IPS-NIHi7 (cell line): ENCODE results near the gene TRIM32.

Source experiments
- DNase-seq: peaks from one replicate; pipeline ENCODE4 v3.0.0; 2012; ENCODE audit warnings: mixed read lengths; ENCODE audit errors: extremely low spot score

TRIM32 gene, protein sequence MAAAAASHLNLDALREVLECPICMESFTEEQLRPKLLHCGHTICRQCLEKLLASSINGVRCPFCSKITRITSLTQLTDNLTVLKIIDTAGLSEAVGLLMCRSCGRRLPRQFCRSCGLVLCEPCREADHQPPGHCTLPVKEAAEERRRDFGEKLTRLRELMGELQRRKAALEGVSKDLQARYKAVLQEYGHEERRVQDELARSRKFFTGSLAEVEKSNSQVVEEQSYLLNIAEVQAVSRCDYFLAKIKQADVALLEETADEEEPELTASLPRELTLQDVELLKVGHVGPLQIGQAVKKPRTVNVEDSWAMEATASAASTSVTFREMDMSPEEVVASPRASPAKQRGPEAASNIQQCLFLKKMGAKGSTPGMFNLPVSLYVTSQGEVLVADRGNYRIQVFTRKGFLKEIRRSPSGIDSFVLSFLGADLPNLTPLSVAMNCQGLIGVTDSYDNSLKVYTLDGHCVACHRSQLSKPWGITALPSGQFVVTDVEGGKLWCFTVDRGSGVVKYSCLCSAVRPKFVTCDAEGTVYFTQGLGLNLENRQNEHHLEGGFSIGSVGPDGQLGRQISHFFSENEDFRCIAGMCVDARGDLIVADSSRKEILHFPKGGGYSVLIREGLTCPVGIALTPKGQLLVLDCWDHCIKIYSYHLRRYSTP

DNA sequence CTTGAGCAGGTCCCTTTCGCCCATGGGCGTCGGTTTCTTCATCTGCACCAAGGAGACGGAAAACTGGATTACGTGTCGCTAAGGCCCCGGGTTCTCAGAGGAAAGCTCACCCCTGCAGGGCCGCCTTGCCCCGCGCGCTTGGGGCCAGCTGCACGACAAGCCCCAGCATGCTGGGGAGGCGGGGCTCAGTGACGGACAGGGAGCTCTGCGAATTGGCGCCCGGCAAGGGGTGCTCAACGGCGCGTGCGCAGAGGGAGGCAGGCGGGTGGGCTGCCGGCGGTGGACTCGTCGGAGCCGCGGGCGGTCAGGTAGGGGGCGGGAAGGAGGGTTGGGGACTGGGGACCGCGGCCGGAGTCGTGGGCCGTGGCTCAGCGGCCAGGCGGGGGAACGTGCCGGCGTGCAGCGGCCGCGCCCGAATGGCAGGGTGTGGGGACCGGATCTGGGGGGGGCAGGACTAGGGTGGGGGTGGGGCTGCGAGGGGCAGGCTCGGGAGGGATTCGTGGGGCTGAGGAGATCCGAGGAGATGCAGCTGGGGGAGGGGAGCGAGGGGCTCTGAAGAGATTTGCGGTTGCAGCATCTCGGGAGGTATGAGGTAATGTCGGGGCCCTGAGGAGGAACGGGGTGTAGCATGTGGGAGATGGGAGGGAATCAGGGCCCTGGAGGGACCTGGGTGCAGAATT is at the start of gene TRIM32:
TRIM32 (plus strand) TSS at position 232 of the 680 bp plus-strand sequence. CDS start 10,438 bp downstream, outside the sequence.
- peak; percentile 99 for DNase-seq

DNA sequence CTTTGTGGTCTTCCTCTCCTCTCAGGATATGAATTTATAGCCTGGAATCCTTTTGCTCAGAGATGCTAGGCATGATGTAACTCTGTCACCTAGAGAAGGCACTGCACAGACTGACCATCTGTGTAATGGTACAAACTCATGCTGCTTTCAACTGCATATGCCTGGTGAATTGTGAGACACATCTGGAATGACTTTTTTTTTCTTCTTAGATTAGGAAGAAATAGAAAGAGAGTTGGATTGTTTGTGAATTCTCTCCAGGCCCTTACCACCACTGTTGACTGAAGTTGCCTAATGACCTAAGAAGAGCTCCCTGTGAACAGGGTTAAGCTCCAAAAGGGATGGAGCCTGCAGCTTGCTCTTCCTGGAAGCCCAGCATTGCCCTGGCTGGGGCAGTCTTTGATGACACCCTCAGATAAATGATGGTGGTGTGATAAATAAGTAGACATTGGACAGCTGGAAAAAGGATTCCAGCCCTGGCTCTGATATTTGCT is 47.8 kb upstream of the TRIM32 start:
- DNase-seq: no peak

DNA sequence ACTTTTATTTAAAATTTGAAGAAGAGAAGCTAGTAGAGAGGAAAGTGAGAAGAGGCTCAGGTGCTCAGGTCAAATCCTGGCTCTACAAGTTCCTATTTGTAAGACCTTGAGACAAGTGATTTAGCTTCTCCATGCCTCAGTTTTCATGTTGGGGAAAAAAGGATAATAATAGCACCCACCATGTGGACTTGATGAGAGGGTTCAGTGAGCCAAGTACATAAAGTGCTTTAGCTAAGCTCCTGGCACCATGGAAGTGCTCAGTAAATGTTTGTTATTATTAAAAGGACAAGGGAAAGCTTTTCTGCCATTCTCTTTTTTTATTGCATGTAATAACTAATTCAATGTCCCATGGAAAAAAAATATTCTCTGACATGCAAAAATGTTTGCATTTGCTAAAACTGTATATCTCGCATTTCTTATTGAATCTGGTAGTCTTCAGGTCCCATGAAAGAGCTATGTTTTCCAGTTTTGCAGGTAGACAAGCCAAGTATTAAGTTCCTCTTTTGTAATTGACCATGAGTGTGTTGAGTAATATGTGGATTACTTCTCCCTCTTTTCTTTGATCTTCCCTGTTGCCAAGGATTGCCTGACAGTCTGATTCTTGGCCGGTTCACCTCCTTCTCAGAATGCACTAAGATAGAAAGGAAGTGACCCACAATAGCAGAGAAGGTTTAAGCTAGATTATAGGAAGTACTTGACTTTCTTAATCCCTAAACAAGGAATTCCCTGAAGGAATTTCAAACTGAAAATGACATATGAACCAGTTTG is 45.6 kb upstream of the TRIM32 start:
- no peak for DNase-seq

- DNase-seq: no peak
These were observed 43.4 kb upstream of the TRIM32 start for GRCh38 chr9:116643691-116644090.

DNA sequence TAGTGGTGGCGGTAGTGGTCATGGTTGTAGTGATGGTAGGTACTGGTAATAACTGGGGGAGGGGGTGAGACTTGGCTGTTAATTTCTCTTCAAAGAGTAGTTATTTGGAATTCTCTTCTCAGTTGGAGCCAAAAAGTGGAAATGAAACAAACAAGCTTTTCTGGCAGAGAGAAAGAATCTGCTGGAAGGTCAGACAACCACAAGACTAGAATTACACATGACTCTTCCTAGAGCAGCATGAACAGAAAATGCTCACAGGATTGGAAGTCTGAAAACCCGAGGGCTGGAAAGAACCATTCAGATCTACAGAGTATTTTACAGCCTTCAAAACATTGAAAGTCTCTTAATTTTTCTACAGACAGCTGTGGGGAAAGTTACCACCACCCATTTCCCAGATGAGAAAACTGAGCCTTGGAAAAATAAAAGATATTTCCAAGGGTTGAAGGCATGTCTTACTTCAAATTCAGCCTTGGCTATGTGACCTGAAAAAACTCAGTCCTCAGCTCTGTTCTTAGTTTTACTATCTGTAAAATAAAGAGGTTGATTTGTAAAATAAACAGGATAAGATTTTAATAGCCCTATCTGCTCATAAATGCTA is 42.9 kb upstream of the TRIM32 start:
- DNase-seq: no peak

DNA sequence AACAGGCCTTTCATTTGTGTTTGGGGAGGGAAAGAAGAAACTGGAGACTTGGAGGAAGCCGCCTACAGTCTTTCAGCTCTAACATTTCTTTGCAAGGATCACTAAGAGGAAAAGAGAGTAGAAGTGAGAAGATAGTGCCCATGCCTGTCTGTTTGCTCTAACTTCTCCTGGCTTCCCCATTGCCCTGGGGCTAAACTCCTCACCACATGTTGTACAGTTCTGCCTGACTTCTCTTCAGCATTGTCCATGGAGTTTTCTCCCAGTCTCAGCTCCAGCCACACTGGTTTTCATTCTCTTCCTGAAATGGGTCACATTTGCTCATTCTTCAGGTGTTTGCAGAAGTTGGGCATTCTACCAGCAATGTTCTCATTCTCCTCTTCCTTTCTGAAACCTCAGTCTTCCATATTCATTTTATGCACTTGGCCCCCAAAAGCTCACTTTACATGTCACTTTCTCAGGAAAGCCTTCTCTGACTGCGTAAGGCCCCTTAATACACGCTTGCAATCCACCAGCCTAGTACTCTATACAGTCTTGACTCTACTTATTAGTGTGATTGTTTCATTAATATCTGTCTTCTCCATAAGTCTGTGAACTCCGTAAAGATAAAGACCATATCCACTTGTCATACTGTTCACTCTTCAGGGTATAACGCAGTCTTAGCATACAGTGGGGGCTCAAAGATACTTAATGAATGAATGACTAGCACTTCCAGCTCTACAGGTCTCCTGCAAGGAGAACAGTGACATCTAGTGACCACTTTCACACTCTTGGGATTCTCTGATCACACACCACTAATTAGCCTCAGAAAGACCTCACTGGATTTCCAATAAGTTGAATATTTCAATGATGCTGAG is 40.2 kb upstream of the TRIM32 start:
- peak; percentile 50 for DNase-seq

- DNase-seq: no peak
These were observed 39.6 kb upstream of the TRIM32 start for GRCh38 chr9:116647515-116647809.

- no peak for DNase-seq
These were observed 33.6 kb upstream of the TRIM32 start for GRCh38 chr9:116653348-116654058.

DNA sequence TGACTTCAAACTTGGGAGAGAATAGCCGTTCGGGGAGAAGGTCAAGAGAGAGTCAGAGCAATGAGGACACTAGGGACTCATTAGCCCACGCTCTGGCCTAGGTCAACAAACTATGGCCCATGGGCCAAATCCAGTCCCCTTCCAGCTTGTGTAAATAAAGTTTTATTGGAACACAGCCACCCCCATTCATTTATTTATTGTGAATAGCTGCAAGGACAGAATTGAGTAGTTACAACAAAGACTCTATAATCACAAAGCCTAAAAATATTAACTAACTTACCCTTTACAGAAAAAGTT is 33.1 kb upstream of the TRIM32 start:
- no peak for DNase-seq

DNA sequence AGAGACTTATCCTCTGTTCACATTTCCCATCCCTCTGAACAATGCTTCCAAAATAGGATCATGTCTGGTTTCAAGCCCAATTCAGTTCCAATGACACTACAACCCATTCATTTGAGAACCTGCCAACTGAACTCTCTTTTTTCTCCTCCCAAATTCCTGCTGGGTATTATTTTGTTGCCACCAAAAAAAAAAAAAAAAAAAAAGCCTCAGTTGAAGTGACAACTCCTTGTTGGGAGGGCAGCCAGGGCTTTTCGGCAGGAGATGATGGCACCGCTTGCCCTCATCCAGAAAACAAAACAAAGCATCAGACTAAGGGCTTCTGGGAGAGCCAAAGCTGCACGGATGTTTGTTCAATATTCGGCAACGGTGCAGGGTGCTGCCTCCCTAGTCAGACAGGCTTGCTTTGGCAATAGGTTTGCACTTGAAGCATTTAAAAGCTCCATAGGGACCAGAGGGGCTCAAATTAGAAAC is 30.6 kb upstream of the TRIM32 start:
- no peak for DNase-seq

GRCh38 chr9:116656977-116657376 is 30.1 kb upstream of the TRIM32 start:
- DNase-seq: no peak

DNA sequence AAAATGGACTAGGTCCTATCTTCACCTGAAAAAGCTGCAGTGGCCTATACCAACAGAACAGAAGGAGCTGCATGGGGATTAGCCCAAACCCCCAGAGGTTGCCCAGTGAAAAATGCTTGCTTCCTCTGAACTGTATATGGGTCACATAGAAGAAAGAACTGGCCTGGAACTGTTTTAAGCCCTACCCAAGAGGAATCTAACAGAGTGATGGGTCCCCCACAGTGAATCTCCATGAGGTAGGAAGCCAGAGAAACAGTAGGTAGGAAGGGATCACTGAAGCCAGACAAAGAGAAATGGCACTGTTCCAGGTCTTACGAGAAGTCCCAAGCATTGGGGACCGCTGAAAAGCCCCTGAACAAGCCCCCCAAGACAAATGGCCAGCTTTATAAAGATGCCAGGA is 28.8 kb upstream of the TRIM32 start:
- peak; percentile 18 for DNase-seq

DNA sequence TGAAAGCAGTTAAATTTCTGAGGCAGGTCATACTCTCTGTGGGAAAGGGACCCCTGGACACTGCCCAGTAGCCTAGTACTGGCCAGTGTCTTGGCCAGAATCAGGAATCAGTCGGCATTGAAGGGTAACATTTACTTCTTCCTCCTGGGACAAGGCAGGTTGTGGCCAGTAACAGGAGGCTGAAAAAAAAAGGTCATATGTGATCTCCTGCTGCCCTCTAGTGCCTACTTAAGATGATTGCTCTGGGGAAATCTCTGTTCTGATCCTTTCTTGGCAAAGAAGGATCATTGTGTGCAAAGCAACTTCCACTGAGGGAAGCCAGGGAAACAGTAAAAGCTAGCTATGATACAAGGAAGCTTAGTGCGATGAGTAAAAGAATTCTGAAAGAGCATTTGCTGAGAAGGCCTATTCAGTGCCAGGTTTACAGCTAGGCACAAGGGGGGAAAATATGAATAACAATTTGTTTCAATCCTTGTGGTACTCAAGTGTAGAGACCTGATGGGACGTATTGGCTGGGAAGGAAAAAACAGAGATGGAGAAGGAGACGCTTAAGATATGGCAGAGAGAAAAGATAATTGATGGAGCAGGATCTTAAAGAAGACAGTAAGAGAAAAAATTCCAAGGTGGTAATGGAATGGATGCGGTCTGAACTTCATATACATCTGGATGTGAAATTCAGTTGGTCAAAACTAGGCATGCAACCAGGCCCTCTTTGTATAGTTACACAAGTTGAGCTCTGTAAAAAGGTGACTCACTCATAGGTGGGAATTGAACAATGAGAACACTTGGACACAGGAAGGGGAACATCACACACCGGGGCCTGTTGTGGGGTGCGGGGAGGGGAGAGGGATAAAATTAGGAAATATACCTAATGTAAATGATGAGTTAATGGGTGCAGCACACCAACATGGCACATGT is 25.8 kb upstream of the TRIM32 start:
- DNase-seq: peak; percentile 82

- DNase-seq: no peak
These were observed 24.3 kb upstream of the TRIM32 start for GRCh38 chr9:116662646-116663310.

GRCh38 chr9:116663581-116663980 is 23.5 kb upstream of the TRIM32 start:
- DNase-seq: no peak

GRCh38 chr9:116668970-116669695 is 18.0 kb upstream of the TRIM32 start:
- no peak for DNase-seq

GRCh38 chr9:116671605-116672004 is 15.5 kb upstream of the TRIM32 start:
- DNase-seq: no peak

DNA sequence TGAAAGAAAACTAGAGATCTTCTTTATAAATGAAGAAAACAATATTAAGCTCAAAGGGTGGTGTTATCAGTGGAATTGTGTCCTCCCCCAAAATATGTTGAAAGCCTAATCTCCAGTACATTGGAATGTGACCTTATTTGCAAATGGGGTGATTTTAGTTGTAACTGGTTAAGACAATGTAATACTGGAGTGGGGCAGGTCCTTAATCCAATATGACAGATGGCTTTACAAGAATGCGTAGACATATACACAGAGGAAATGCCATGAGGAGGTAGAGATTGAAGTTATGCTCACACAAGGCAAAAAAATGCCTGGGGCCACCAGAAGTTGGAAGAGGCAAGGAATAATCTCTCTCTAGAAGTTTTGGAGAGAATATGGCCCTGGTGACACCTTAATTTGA is 13.7 kb upstream of the TRIM32 start:
- DNase-seq: no peak
